Transverse colon (tissue), 3 donors: ENCODE data around the gene ZNF148.

Source experiments
- EP300 ChIP-seq: sonication (generic); formaldehyde crosslinking; IDR thresholded peaks from one replicate; pipeline ENCODE4 v1.6.1; 2017; ENCODE audit warnings: antibody characterized with exemption, low read depth
- TF ChIP-seq, protein P1 (sequence below), 5 experiments: fragments of 200-600 bp in 3 of 5; fragments of 450-650 bp in 2 of 5; sonication (generic) in 3 of 5; IDR thresholded peaks; 1 replicate in 2 of 5; 2 replicates in 3 of 5; pipeline ENCODE4 v1.5.1; 2016 to 2017; ENCODE audit warnings: antibody characterized with exemption in 5 of 5, inconsistent platforms in 3 of 5, mild to moderate bottlenecking in 2 of 5, moderate library complexity in 1 of 5

DNA sequence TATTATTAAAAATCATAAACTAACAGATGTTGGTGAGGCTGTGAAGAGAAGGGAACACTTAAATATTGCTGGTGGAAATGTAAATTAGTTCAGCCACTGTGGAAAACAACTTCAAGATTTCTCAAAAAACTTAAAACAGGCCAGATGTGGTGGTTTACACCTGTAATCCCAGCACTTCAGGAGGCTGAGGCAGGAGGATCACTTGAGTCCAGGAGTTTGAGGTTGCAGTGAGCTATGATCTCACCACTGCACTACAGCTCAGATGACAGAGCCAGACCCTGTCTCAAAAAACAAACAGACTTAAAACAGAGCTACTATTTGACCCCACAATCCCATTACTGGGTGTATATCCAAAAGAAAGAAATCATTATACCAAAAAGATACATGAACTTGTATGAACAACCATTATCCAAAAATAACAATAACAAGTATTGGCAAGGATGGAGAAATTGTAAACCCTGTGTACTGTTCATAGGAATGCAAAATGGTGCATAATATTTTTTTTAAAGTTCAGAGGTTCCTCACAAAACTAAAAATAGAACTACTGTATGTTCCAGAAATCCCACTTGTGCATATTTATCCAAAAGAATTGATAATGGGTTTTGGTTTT is 25.5 kb downstream of the ZNF148 start:
- TF ChIP-seq, protein P1, sequence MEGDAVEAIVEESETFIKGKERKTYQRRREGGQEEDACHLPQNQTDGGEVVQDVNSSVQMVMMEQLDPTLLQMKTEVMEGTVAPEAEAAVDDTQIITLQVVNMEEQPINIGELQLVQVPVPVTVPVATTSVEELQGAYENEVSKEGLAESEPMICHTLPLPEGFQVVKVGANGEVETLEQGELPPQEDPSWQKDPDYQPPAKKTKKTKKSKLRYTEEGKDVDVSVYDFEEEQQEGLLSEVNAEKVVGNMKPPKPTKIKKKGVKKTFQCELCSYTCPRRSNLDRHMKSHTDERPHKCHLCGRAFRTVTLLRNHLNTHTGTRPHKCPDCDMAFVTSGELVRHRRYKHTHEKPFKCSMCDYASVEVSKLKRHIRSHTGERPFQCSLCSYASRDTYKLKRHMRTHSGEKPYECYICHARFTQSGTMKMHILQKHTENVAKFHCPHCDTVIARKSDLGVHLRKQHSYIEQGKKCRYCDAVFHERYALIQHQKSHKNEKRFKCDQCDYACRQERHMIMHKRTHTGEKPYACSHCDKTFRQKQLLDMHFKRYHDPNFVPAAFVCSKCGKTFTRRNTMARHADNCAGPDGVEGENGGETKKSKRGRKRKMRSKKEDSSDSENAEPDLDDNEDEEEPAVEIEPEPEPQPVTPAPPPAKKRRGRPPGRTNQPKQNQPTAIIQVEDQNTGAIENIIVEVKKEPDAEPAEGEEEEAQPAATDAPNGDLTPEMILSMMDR (IDR thresholded peaks at IDR 0.05): no peak
- no peak for TF ChIP-seq EP300
